ENCODE measurements around the gene SRMS.

DNA sequence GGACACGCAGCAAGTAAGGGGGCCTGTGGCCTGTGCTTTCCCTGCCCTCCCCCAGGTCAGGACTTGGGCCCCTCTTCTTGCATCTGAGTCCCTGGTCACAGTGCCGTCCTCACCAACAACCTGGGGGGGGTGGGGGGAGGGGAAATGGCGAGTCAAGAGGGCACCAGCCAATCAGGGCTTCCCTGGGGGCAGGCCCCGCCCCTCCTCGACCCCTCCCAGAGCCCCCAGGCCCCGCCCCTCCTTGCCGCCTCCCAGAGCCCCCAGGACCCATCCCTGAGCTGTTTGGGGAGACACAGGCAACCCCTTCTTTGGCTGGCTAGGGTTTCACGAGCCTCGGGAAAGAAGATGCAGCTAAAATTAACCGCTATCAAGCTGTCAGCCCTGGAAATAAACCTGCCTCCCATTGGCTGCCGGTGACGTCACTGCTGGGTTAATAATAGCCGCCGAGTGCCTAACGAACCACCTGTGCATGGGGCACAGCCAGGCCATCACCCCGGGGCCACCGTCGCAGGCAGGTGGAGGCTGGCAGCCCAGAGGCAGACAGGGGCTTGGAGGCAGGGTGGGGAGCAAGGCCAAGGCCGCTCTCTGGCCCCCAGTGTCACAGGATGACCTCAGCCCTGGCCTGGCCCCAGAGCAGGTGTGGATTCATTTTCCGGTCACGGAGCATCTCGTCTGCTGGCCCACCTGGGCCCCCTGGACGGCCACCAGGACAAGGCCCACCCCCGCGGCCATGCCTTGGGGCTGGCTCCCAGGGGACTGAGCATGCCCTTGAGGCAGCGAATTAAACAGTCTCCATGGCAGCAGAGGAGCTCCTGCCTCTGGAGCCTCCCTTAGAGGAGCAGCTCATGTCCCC lies 45.5 kb downstream of the SRMS start:
- TF ChIP-seq EZH2 (IDR thresholded peaks at IDR 0.05; ENCODE audit: low read length) = no peak
- TF ChIP-seq, protein P1, sequence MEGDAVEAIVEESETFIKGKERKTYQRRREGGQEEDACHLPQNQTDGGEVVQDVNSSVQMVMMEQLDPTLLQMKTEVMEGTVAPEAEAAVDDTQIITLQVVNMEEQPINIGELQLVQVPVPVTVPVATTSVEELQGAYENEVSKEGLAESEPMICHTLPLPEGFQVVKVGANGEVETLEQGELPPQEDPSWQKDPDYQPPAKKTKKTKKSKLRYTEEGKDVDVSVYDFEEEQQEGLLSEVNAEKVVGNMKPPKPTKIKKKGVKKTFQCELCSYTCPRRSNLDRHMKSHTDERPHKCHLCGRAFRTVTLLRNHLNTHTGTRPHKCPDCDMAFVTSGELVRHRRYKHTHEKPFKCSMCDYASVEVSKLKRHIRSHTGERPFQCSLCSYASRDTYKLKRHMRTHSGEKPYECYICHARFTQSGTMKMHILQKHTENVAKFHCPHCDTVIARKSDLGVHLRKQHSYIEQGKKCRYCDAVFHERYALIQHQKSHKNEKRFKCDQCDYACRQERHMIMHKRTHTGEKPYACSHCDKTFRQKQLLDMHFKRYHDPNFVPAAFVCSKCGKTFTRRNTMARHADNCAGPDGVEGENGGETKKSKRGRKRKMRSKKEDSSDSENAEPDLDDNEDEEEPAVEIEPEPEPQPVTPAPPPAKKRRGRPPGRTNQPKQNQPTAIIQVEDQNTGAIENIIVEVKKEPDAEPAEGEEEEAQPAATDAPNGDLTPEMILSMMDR (optimal IDR thresholded peaks at IDR 0.05 in 1 of 3, IDR thresholded peaks at IDR 0.05 in 1 of 3, conservative IDR thresholded peaks at IDR 0.05 in 1 of 3; ENCODE audit: extremely low read depth in 1 of 3, insufficient read depth in 2 of 3, low read length in 3 of 3) = no peak
